Non-pigmented ciliary epithelial cell (primary cell): ENCODE results near the gene GRID2.
"Not testable (repeated sequence)": the region's sequence is repeated elsewhere in the genome, so short reads cannot be mapped to it uniquely, and the experiment has no call there.

Experiments used
- DNase-seq: peaks from one replicate; pipeline ENCODE4 v3.0.0-alpha.2; 2010; ENCODE audit warnings: low read depth

Gene GRID2

GRCh38 chr4:92303621-92304027, at the start of gene GRID2:
Gene GRID2 (plus strand): TSS chr4:92303966.
- DNase-seq = no peak

DNA sequence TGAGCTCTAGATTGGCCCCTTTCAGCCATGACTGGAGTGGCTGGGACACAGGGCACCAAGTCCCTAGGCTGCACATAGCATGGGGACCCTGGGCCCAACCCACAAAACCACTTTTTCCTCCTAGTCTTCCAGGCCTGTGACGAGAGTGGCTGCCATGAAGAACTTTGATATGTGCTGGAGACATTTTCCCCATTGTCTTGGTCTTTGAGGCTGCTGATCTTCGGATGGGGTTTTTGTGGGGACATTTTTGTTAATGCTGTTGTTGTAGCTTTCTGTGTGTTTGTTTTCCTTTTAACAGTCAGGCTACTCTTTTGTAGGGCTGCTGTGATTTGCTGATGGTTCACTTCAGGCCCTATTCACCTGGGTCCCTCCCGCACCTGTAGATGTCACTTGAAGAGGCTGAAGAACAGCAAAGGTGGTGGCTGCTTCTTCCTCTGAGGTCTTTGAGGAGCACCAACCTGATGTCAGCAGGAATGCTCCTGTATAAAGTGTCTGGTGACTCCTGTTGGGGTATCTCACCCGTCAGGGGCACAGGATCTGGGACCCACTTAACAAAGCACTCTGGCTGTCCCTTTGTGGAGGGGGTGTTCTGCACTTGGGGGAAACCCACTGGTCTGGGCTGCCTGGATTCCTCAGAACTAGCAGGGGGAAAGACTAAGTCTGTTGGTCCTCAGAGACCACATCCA, 49.6 kb upstream of the GRID2 start:
- no peak for DNase-seq

GRCh38 chr4:92254767-92255442, 48.9 kb upstream of the GRID2 start:
- no peak for DNase-seq

DNA sequence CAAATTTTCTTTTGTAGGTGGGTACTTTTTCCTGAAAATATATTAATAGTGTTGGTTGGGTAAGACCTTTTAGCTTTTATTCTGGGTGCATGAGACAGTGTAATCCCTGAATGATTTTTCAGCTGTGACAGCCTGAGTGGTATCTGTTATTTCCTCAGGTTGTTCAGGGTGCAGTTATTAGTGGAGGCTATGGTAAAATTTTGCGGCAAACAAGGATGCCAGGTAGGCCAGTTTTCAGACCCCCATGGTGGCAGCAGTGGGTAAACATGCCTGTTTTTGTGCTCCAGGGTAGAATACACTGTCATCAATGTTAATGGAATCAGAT, 47.9 kb upstream of the GRID2 start:
- DNase-seq = no peak

- DNase-seq = no peak
Observed at GRCh38 chr4:92257931-92258857, 45.6 kb upstream of the GRID2 start.

GRCh38 chr4:92261256-92261655, 42.5 kb upstream of the GRID2 start:
- DNase-seq = no peak

GRCh38 chr4:92262371-92262770, 41.4 kb upstream of the GRID2 start:
- DNase-seq = no peak

DNA sequence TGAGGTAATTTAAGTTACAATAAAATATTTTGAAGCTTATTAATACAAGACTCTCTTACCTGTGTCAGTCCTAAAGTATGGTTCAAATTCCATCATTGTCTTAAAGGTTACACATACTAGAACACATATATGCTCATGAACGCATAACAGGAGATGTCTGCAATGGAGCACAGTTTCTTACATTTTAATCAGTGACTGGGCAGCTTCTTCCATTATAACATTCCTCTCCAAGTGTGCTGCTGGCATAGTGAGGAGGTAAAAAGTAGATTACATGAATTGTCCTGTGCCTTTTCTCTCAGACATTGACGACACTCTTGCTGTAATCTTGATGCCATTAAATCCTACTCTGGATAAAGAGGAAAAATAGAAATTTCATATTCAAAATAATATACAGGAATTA, 40.8 kb upstream of the GRID2 start:
- DNase-seq = no peak

DNA sequence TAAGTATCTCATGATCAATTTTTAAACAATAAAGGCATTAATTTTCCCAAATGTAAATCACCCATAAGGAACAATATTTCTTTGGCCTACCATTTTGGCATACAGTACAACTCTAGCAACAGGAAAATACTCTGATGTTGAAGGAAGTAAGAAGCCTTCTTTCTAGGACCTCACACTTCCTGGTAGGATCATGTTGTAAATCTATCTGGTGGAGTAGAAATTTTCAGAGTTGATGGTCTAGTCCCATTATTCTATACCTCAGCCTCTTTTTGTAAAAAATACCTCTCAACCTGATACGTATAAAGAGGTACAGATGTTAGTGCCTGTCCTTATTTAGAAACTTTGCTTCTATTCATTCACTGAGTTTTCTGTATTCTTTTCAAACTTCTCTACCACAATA, 40.2 kb upstream of the GRID2 start:
- DNase-seq = no peak

DNA sequence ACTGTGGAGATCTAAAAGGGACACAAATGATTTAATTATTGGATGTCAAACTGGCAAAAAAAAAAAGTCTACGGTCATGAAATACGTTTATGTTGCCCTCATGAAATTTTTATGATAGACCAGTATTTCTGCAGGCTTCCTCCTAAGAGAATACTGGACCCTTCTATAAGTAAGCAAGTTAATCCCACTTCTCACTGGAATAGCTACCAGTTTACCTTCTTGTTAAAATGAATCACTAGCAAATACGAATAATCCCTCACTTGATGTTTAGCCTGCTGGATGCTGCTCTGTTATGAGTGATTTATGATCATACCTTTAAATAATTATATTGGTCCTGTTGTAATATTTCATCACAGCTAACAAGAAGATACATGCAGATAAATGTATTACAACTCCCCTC, 39.6 kb upstream of the GRID2 start:
- DNase-seq = no peak

DNA sequence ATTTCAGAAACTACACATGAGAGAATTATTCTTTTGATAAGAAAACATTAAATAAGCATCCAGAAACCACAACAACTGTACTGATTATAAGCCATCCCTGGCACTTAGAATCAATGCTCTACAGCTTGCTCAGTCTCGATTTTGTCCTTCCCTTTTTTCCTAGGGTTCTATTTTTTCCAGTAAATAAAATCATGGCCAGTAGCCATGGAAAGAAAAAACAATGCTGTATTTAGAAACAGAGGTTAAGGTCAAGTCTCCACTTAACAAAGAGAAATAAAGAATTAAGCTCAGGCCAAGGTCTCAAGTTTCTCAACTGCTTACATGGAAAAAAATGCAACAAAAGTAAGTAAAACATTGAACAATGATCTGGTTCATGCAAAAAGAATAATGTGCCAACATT, 38.7 kb upstream of the GRID2 start:
- DNase-seq = no peak

DNA sequence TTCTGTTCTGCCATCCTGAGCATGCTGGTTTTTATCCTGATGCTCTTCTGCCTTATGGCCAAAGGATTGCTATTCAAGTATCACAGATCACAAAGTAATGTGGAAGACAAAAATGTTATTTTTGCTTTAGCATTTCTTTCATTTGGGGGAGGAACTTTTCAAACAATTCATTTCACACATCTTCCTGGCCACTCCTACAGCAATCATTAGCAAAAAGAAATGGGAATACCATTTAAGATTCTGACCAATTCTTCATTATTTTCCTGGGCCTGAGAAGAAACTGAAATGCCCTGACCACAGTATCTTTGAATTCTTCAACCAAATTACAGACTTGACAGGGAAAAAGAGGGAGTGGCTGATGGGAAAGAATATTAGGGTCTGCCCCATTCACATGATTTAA, 38.0 kb upstream of the GRID2 start:
- no peak for DNase-seq

DNA sequence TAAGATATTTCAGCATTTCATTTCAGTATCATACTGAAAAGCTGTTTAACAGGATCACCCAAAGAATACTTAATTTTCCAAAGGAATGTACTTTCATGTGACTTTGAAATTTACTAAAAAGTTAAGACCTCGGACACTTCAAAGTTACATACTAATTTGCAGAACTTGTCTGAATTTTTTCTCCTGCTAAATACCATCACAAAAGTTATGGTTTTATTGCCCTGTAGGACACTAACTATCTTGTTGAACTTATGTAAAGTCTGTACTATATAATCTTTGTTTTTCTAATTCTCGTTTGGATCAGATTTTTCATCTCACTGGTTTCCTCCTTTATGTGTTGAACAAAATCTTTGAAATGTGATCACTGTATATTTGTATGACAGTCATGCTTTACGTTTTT, 37.2 kb upstream of the GRID2 start:
- no peak for DNase-seq

GRCh38 chr4:92268642-92269041, 35.1 kb upstream of the GRID2 start:
- DNase-seq = no peak

DNA sequence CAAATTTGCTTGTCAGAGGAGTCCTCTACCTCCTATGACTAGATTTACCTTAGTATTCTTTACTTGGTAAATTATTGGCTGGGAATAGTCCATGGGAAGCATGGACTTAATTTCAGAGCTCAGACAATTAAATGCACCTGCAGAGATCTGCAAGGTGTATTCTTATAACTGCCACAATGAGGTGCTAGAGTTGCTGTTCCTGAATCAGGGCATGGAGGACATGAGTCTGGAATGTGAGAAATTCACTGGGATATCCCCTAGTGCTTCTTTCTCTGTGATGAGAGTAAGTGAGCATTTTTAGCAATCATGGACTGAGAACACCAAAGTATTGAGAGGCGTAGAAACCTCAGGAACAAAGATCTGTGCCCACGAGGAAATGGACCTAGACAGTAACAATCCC, 32.9 kb upstream of the GRID2 start:
- DNase-seq = no peak

DNA sequence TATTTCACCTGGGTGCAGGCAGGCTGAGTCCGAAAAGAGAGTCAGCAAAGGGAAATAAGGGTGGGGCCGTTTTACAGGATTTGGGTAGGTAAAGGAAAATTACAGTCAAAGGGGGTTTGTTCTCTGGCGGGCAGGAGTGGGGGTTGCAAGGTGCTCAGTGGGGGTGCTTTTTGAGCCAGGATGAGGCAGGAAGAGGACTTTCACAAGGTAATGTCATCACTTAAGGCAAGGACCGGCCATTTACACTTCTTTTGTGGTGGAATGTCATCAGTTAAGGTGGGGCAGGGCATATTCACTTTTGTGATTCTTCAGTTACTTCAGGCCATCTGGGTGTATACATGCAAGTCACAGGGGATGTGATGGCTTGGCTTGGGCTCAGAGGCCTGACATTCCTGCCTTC, 32.2 kb upstream of the GRID2 start:
- DNase-seq = not testable (repeated sequence)

GRCh38 chr4:92277057-92277881, 26.5 kb upstream of the GRID2 start:
- not testable (repeated sequence) for DNase-seq

DNA sequence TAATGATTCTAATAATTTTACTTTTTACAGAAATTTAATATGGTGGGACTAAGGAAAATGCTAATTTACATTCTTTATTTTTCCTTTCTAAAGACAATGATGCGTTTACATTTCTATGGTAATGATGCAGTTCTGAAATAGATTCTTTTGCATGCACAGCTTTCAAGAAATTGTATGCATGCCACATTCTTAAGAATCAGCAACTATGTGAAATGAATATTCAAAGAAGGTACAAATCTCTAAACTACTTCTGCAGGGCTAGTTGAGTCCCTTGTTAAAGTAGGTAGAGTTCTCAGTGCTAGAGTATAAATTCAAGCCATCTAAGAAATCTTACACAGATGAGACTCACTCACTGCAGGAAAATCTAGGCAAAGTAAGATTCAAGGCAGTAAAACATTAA, 24.5 kb upstream of the GRID2 start:
- no peak for DNase-seq

DNA sequence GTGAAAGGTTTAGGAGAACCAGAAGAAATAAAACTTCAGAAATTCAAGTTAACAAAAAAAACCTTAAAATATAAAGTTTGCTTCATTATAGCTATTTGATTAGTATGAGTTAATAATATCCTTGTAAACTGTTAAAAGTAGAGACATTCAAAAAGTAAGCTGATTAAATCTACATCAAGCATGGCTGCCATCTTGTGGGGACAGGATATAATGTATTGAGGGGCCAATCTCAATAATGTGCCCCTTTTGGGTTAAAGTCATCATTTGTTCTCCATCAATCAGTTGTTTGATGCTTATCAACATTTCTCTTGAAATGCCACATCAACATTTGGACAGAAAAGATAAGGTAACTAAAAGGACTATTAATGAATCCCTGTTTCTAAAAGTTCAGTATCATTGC, 4.6 kb upstream of the GRID2 start:
- DNase-seq = no peak

DNA sequence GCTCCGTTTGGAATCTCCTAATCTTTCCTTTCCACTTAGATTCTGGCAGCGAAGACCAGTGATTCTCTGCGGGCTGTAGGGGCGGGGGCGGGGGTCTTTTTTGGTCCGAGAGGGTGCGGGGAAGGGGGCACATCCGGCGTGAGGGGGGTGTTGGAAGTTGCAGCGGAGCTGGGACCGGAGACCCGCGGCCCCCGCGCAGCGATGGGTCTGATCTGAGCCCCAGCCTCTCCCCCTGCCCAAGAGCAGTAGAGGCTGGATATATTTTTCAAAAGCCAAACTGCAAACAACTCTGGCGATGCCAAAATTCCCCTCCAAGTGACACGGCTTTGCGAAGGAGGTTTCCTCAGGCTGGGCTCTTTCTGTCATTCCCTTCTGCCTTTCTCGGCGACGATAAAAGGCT, 355 bp downstream of the GRID2 start:
- DNase-seq = no peak

- no peak for DNase-seq
Observed at GRCh38 chr4:92304606-92305005, 840 bp downstream of the GRID2 start.
